OCI-LY1 (cell line): ENCODE measurements around the gene ILRUN.

Experiments used
- H2AFZ ChIP-seq: fragments of 200-600 bp; sonication (generic), shearing (Covaris generic); 2 replicates; pipeline ENCODE4 v1.6.0; 2014; ENCODE audit warnings: antibody characterized with exemption, mild to moderate bottlenecking, low read length
- H3F3A ChIP-seq: fragments of 200-600 bp; sonication (generic), shearing (Covaris generic); 2 replicates; pipeline ENCODE4 v1.6.0; 2014; ENCODE audit warnings: mild to moderate bottlenecking, antibody characterized with exemption, low read length, moderate library complexity; ENCODE audit not compliant: insufficient read depth
- H3K27ac ChIP-seq: fragments of 200-600 bp; sonication (generic); 2 replicates; pipeline ENCODE4 v1.5.1; 2014; ENCODE audit warnings: low read length, mixed run types, mild to moderate bottlenecking, low read depth; ENCODE audit not compliant: poor library complexity, severe bottlenecking
- H3K27me3 ChIP-seq: fragments of 200-600 bp; sonication (generic); 2 replicates; pipeline ENCODE4 v1.6.0; 2014; ENCODE audit warnings: antibody characterized with exemption, mild to moderate bottlenecking, low read length, moderate library complexity; ENCODE audit not compliant: insufficient read depth
- H3K36me3 ChIP-seq: fragments of 200-600 bp; sonication (generic); 2 replicates; pipeline ENCODE4 v1.6.1; 2014; ENCODE audit warnings: mild to moderate bottlenecking, antibody characterized with exemption, low read length, moderate library complexity, mixed read lengths; ENCODE audit not compliant: insufficient read depth
- H3K4me1 ChIP-seq: fragments of 200-600 bp; sonication (generic); 2 replicates; pipeline ENCODE4 v1.5.1; 2014; ENCODE audit warnings: mild to moderate bottlenecking, low read length, moderate library complexity; ENCODE audit not compliant: insufficient read depth, severe bottlenecking
- H3K4me2 ChIP-seq: fragments of 200-600 bp; sonication (generic), shearing (Covaris generic); 2 replicates; pipeline ENCODE4 v1.6.1; 2014; ENCODE audit warnings: low read length
- H3K4me3 ChIP-seq: fragments of 200-600 bp; sonication (generic); 2 replicates; pipeline ENCODE4 v1.5.1; 2014; ENCODE audit warnings: low read length, low read depth, mild to moderate bottlenecking, mixed read lengths; ENCODE audit not compliant: poor library complexity, severe bottlenecking
- H3K79me2 ChIP-seq: fragments of 200-600 bp; shearing (Covaris generic); 2 replicates; pipeline ENCODE4 v1.6.1; 2016; ENCODE audit warnings: mixed run types, low read length, mixed read lengths; ENCODE audit not compliant: insufficient read depth
- H3K9ac ChIP-seq: fragments of 200-600 bp; sonication (generic), shearing (Covaris generic); 2 replicates; pipeline ENCODE4 v1.6.1; 2014; ENCODE audit warnings: mild to moderate bottlenecking, low read length, mixed read lengths
- H3K9me2 ChIP-seq: fragments of 200-600 bp; sonication (generic), shearing (Covaris generic); 2 replicates; pipeline ENCODE4 v1.6.1; 2014; ENCODE audit warnings: low read depth, mild to moderate bottlenecking, low read length, mixed read lengths
- H3K9me3 ChIP-seq: fragments of 200-600 bp; shearing (Covaris generic); 2 replicates; pipeline ENCODE4 v1.6.1; 2014; ENCODE audit warnings: low read length, mixed read lengths
- H4K20me1 ChIP-seq: fragments of 200-600 bp; sonication (generic), shearing (Covaris generic); 2 replicates; pipeline ENCODE4 v1.6.0; 2016; ENCODE audit warnings: mild to moderate bottlenecking, low read length; ENCODE audit not compliant: insufficient read depth
- CTCF ChIP-seq: fragments of 200-600 bp; sonication (generic), shearing (Covaris generic); IDR thresholded peaks from 2 replicates; pipeline ENCODE4 v1.5.1; 2017; ENCODE audit warnings: mild to moderate bottlenecking, antibody characterized with exemption, low read length, moderate library complexity, mixed read lengths
- EZH2 ChIP-seq: fragments of 200-600 bp; sonication (generic), shearing (Covaris generic); IDR thresholded peaks from 2 replicates; pipeline ENCODE4 v1.8.0; 2017; ENCODE audit warnings: borderline replicate concordance, mixed run types, mild to moderate bottlenecking, antibody characterized with exemption, low read length, moderate library complexity, mixed read lengths

The ILRUN gene

GRCh38 chr6:34688956-34689355 is 7.6 kb downstream of the ILRUN start:
- Histone ChIP-seq H3K36me3 (peaks cover 45% of the 10 kb centered on the region), H2AFZ (no peak overlapping the region), H3K79me2 (peaks cover 98% of the 10 kb centered on the region), H3K4me2 (no peak overlapping the region), H3K27ac (no peak overlapping the region), H3K9me2 (no peaks in the 10 kb centered on the region), H3K4me3 (no peak overlapping the region), H4K20me1 (no peaks in the 10 kb centered on the region), H3K4me1 (peaks cover 51% of the 10 kb centered on the region), H3K9me3 (no peaks in the 10 kb centered on the region), H3K27me3 (no peaks in the 10 kb centered on the region), H3K9ac (no peak overlapping the region), H3F3A (0 out of 2 replicates have a peak, but pooled peaks cover 4% of the 10 kb centered on the region)
- no peak for TF ChIP-seq EZH2

GRCh38 chr6:34684919-34685318 is 11.6 kb downstream of the ILRUN start:
- Histone ChIP-seq H3K27me3 (no peaks in the 10 kb centered on the region), H4K20me1 (no peaks in the 10 kb centered on the region), H3K9me2 (no peaks in the 10 kb centered on the region), H3K79me2 (peaks cover 90% of the 10 kb centered on the region), H3K27ac (peak overlapping the region; percentile 48), H3K9ac (no peak overlapping the region; the same call in 1 of the 2 replicates), H3K4me3 (no peak overlapping the region), H2AFZ (no peak overlapping the region), H3K4me2 (no peak overlapping the region), H3K36me3 (peaks cover 31% of the 10 kb centered on the region), H3F3A (0 out of 2 replicates have a peak, but pooled peaks cover 4% of the 10 kb centered on the region), H3K9me3 (no peaks in the 10 kb centered on the region), H3K4me1 (peaks cover 46% of the 10 kb centered on the region)
- TF ChIP-seq EZH2 (no peak), CTCF (no peak)

GRCh38 chr6:34684364-34684763 is 12.2 kb downstream of the ILRUN start:
- Histone ChIP-seq H3K9me3 (no peaks in the 10 kb centered on the region), H3K27ac (peak overlapping the region; percentile 48)

More at GRCh38 chr6:34684364-34684763, 12.2 kb downstream of the ILRUN start:
- peak overlapping the region; percentile 2; the same call in 1 of the 2 replicates for H3K9ac ChIP-seq
- H3K36me3 ChIP-seq, result peaks cover 27% of the 10 kb centered on the region
- H3K9me2 ChIP-seq, result no peaks in the 10 kb centered on the region
- peaks cover 7% of the 10 kb centered on the region; the same call in 1 of the 2 replicates for H3F3A ChIP-seq
- TF ChIP-seq CTCF, result no peak; the same call in 1 of the 2 replicates
- peaks cover 90% of the 10 kb centered on the region for H3K79me2 ChIP-seq
- no peaks in the 10 kb centered on the region for H3K27me3 ChIP-seq
- no peak overlapping the region for H3K4me3 ChIP-seq
- H3K4me1 ChIP-seq, result peaks cover 51% of the 10 kb centered on the region
- no peak overlapping the region for H2AFZ ChIP-seq
- H4K20me1 ChIP-seq, result no peaks in the 10 kb centered on the region
- H3K4me2 ChIP-seq, result no peak overlapping the region
